HCT116 (cell line): ENCODE measurements around the gene EGFL8. TPM values are rescaled to one million over a fixed set of nuclear protein-coding genes. Genes with fewer than 3 reads are reported as not detected.
"Not testable (repeated sequence)": the region's sequence is repeated elsewhere in the genome, so short reads cannot be mapped to it uniquely, and the experiment has no call there.

Experiments
- ATAC-seq: fragments of 200-7000 bp; cut with Tn5 transposase; 2 replicates; pipeline ENCODE4 v1.9.1; 2020; ENCODE audit warnings: mild to moderate bottlenecking, moderate library complexity
- BruUV-seq: library from RNA; stranded (reverse); fragments of 400-500 nt; replicated peaks from 2 replicates; lab custom pipeline; 2021; lab: Mats Ljungman, UMichigan
- CTCF ChIA-PET: fragments of 300-600 bp; sonication (Branson Sonifier 250); formaldehyde crosslinking; loops from one replicate; lab custom pipeline; 2021; ENCODE audit warnings: antibody characterized with exemption; lab: Charles Lee
- POLR2A ChIA-PET: fragments of 300-600, 350-600 bp; sonication (Branson Sonifier 250); formaldehyde crosslinking; loops from one replicate; lab custom pipeline; 2021; ENCODE audit warnings: antibody characterized with exemption; lab: Charles Lee
- RAD21 ChIA-PET, 2 experiments: fragments of 300-600 bp; sonication (Branson Sonifier 250); formaldehyde crosslinking; loops; one replicate each; lab custom pipeline; 2023; ENCODE audit warnings: low total read pairs in 2 of 2; ENCODE audit not compliant: uncharacterized antibody in 2 of 2, unreplicated experiment in 2 of 2, low non-redundant PET in 1 of 2; lab: Charles Lee
- DNase-seq: peaks from one replicate; pipeline ENCODE4 v3.0.0-alpha.2; 2010; ENCODE audit warnings: low read depth, low spot score
- H2AFZ ChIP-seq: fragments of 200-600 bp; shearing (Covaris generic), sonication (generic); 2 replicates; pipeline ENCODE4 v1.6.1; 2017; ENCODE audit warnings: low read depth, mixed run types, mixed read lengths, antibody characterized with exemption, low read length; ENCODE audit not compliant: poor library complexity, severe bottlenecking
- H3K27ac ChIP-seq: 2 replicates; pipeline ENCODE4 v1.5.1; 2012; ENCODE audit warnings: low read depth, low read length
- H3K27me3 ChIP-seq: fragments of 200-600 bp; sonication (generic); 2 replicates; pipeline ENCODE4 v1.6.1; 2016; ENCODE audit warnings: mixed run types, low read length, mixed read lengths; ENCODE audit not compliant: insufficient read depth
- H3K36me3 ChIP-seq, 2 experiments: fragments of 200-500 bp in 1 of 2; fragments of 200-600 bp in 1 of 2; sonication (Bioruptor generic) in 1 of 2; sonication (generic) in 1 of 2; 2 replicates each; pipeline versions ENCODE4 v1.5.1 to v1.6.1; 2014 to 2016; ENCODE audit warnings: low read length in 2 of 2, inconsistent platforms in 1 of 2, mixed read lengths in 1 of 2, mixed run types in 1 of 2; ENCODE audit not compliant: insufficient read depth in 2 of 2, control insufficient read depth in 1 of 2
- H3K4me1 ChIP-seq, 2 experiments: fragments of 200-600 bp in 1 of 2; sonication (generic) in 1 of 2; 2 replicates each; pipeline versions ENCODE4 v1.5.1 to v1.6.1; 2012 to 2017; ENCODE audit warnings: low read length in 2 of 2, inconsistent platforms in 1 of 2, mild to moderate bottlenecking in 1 of 2, mixed read lengths in 1 of 2, mixed run types in 1 of 2, moderate library complexity in 1 of 2; ENCODE audit not compliant: insufficient read depth in 2 of 2, control insufficient read depth in 1 of 2
- H3K4me2 ChIP-seq: fragments of 200-600 bp; sonication (generic); 2 replicates; pipeline ENCODE4 v1.6.1; 2017; ENCODE audit warnings: mixed run types, low read length, mixed read lengths
- H3K4me3 ChIP-seq, 2 experiments: fragments of 200-600 bp in 1 of 2; sonication (generic) in 1 of 2; replicated peaks in 1 of 2; 2 replicates each; pipeline ENCODE4 v1.5.1; 2011 to 2016; ENCODE audit warnings: low read length in 2 of 2, control low read depth in 1 of 2, low read depth in 1 of 2, mild to moderate bottlenecking in 1 of 2, mixed read lengths in 1 of 2, mixed run types in 1 of 2
- H3K79me2 ChIP-seq: fragments of 200-600 bp; sonication (generic); 2 replicates; pipeline ENCODE4 v1.6.1; 2017; ENCODE audit warnings: mild to moderate bottlenecking, mixed run types, low read length, moderate library complexity, mixed read lengths; ENCODE audit not compliant: insufficient read depth
- H3K9ac ChIP-seq: fragments of 200-600 bp; sonication (generic); 2 replicates; pipeline ENCODE4 v1.6.1; 2016; ENCODE audit warnings: low read length, mixed read lengths
- H3K9me2 ChIP-seq: fragments of 200-600 bp; sonication (generic), shearing (Covaris generic); 2 replicates; pipeline ENCODE4 v1.6.1; 2017; ENCODE audit warnings: mixed run types, mild to moderate bottlenecking, moderate library complexity; ENCODE audit not compliant: insufficient read depth
- H3K9me3 ChIP-seq, 2 experiments: fragments of 200-500 bp in 1 of 2; fragments of 200-600 bp in 1 of 2; sonication (Bioruptor generic) in 1 of 2; sonication (generic) in 1 of 2; 2 replicates each; pipeline ENCODE4 v1.6.1; 2014 to 2017; ENCODE audit warnings: low read length in 2 of 2, mixed read lengths in 2 of 2, inconsistent platforms in 1 of 2, low read depth in 1 of 2, mild to moderate bottlenecking in 1 of 2, mixed run types in 1 of 2, moderate library complexity in 1 of 2; ENCODE audit not compliant: control insufficient read depth in 1 of 2, insufficient read depth in 1 of 2
- H4K20me1 ChIP-seq: fragments of 200-600 bp; sonication (generic), shearing (Covaris generic); 2 replicates; pipeline ENCODE4 v1.6.1; 2017; ENCODE audit warnings: mixed run types, mild to moderate bottlenecking, moderate library complexity; ENCODE audit not compliant: insufficient read depth
- ATF3 ChIP-seq: IDR thresholded peaks from 2 replicates; pipeline ENCODE4 v1.6.1; 2012
- CBX3 ChIP-seq: IDR thresholded peaks from 2 replicates; pipeline ENCODE4 v1.6.1; 2012; ENCODE audit warnings: low read depth
- CEBPB ChIP-seq: IDR thresholded peaks from 2 replicates; pipeline ENCODE4 v1.6.1; 2012; ENCODE audit warnings: low read depth
- CTCF ChIP-seq, 3 experiments: fragments of 200-600 bp in 1 of 3; sonication (generic) in 1 of 3; IDR thresholded peaks in 2 of 3; conservative IDR thresholded peaks in 1 of 3; 2 replicates each; pipeline ENCODE4 v1.5.1; 2012 to 2017; ENCODE audit warnings: low read depth in 2 of 3, low read length in 2 of 3, antibody characterized with exemption in 1 of 3, borderline replicate concordance in 1 of 3, control low read depth in 1 of 3, mild to moderate bottlenecking in 1 of 3, mixed read lengths in 1 of 3, mixed run types in 1 of 3, moderate library complexity in 1 of 3; ENCODE audit not compliant: insufficient read depth in 1 of 3
- EGR1 ChIP-seq: IDR thresholded peaks from 2 replicates; pipeline ENCODE4 v1.6.1; 2012; ENCODE audit warnings: low read depth
- ELF1 ChIP-seq: IDR thresholded peaks from 2 replicates; pipeline ENCODE4 v1.6.1; 2012; ENCODE audit warnings: low read depth, borderline replicate concordance
- RAD21 ChIP-seq: IDR thresholded peaks from 2 replicates; pipeline ENCODE4 v1.6.1; 2012; ENCODE audit warnings: low read depth, mild to moderate bottlenecking
- SIN3A ChIP-seq: IDR thresholded peaks from 2 replicates; pipeline ENCODE4 v1.6.1; 2012; ENCODE audit warnings: low read depth
- SRF ChIP-seq: IDR thresholded peaks from 2 replicates; pipeline ENCODE4 v1.6.1; 2012; ENCODE audit warnings: low read depth
- TCF7L2 ChIP-seq: IDR thresholded peaks from 2 replicates; pipeline ENCODE4 v1.7.0; 2011; ENCODE audit warnings: borderline replicate concordance, inconsistent platforms; ENCODE audit not compliant: insufficient read depth, insufficient read length; ENCODE audit errors: extremely low read depth
- intact Hi-C: fragments of 100-400 bp; cut with micrococcal nuclease; formaldehyde crosslinking; loops from 2 replicates; pipeline ENCODE4 v1.10.0; 2022
- total RNA-seq: library from RNA; stranded (reverse); gene quantifications from one replicate; pipeline ENCODE4 v1.2.1, GENCODE V29; 2021; ENCODE audit not compliant: unreplicated experiment

Gene EGFL8
- total RNA-seq, 1 experiment from 2014 or later: 29.0 TPM

GRCh38 chr6:32139590-32139989, 24.8 kb upstream of the EGFL8 start:
- Histone ChIP-seq H3K36me3 (no peaks in the 10 kb centered on the region), H3K9me2 (no peaks in the 10 kb centered on the region), H3K4me1 (no peaks in the 10 kb centered on the region), H3K27me3 (no peaks in the 10 kb centered on the region), H3K4me3 (no peak overlapping the region), H3K79me2 (no peaks in the 10 kb centered on the region), H2AFZ (no peak overlapping the region), H4K20me1 (no peaks in the 10 kb centered on the region), H3K9me3 (no peaks in the 10 kb centered on the region), H3K27ac (no peak overlapping the region), H3K9ac (no peak overlapping the region), H3K4me2 (no peak overlapping the region)
- no peak for DNase-seq
- ChIA-PET POLR2A (no interaction called here), CTCF (no interaction called here), RAD21 (no interaction called here)
- intact Hi-C loops: no loop called here
- TF ChIP-seq TCF7L2: no peak
- no peak for TF ChIP-seq ELF1
- TF ChIP-seq CBX3: no peak
- no peak for TF ChIP-seq SIN3A
- TF ChIP-seq EGR1: no peak
- no peak for TF ChIP-seq ATF3
- ATAC-seq: no peak
- BruUV-seq: no TSS peak

- TF ChIP-seq SRF (no peak), CTCF (IDR thresholded peaks at IDR 0.05 in 2 of 3, conservative IDR thresholded peaks at IDR 0.05 in 1 of 3; ENCODE audit: borderline replicate concordance in 1 of 3, insufficient read depth in 1 of 3, low read depth in 2 of 3, low read length in 2 of 3) (no peak), RAD21 (no peak), CEBPB (no peak)
- no peaks in the 10 kb centered on the region for H3K36me3 ChIP-seq
- no peak overlapping the region for H3K9ac ChIP-seq
- DNase-seq: no peak
- intact Hi-C loops: no loop called here
- no peak overlapping the region for H3K4me3 ChIP-seq
- ATAC-seq: no peak
- ChIA-PET POLR2A (no interaction called here), CTCF (no interaction called here), RAD21 (no interaction called here)
- no peaks in the 10 kb centered on the region for H3K4me1 ChIP-seq
- H3K27ac ChIP-seq: no peak overlapping the region
- H3K79me2 ChIP-seq: no peaks in the 10 kb centered on the region
- no TSS peak for BruUV-seq
- H4K20me1 ChIP-seq: no peaks in the 10 kb centered on the region
- no peaks in the 10 kb centered on the region for H3K27me3 ChIP-seq
- H3K9me3 ChIP-seq: no peaks in the 10 kb centered on the region
- H3K4me2 ChIP-seq: no peak overlapping the region
- H2AFZ ChIP-seq: no peak overlapping the region
- H3K9me2 ChIP-seq: no peaks in the 10 kb centered on the region
These were observed 23.9 kb upstream of the EGFL8 start for GRCh38 chr6:32140420-32141046.

- CTCF ChIA-PET, H3K9me2 ChIP-seq, H3K27me3 ChIP-seq, H3K9me3 ChIP-seq, H3K9ac ChIP-seq, H2AFZ ChIP-seq, H3K36me3 ChIP-seq, H4K20me1 ChIP-seq, RAD21 ChIA-PET, intact Hi-C loops, H3K4me1 ChIP-seq, H3K4me3 ChIP-seq, ATAC-seq, H3K4me2 ChIP-seq, H3K27ac ChIP-seq, DNase-seq, BruUV-seq, H3K79me2 ChIP-seq: not testable (repeated sequence)
- POLR2A ChIA-PET: interaction anchor here (0.6 to 1.1 kb wide), 3 partner anchors 9 to 33 kb away, joined by 3 to 4 read pairs (median 3); partner anchors contain the start of gene ATF6B
These were observed 20.2 kb upstream of the EGFL8 start for GRCh38 chr6:32144238-32144637.
